Activated T-helper 9 cell treated with anti-CD3 and anti-CD28 coated beads, Interleukin-2, amount 50 U/mL, for 16 hours (primary cell): ENCODE results near the gene R3HDM2.
"Not testable (repeated sequence)": the region's sequence is repeated elsewhere in the genome, so short reads cannot be mapped to it uniquely, and the experiment has no call there.

Experiments used
- DNase-seq: peaks from one replicate; pipeline ENCODE4 v3.0.0-alpha.2; 2020; ENCODE audit warnings: low read depth

R3HDM2 gene

DNA sequence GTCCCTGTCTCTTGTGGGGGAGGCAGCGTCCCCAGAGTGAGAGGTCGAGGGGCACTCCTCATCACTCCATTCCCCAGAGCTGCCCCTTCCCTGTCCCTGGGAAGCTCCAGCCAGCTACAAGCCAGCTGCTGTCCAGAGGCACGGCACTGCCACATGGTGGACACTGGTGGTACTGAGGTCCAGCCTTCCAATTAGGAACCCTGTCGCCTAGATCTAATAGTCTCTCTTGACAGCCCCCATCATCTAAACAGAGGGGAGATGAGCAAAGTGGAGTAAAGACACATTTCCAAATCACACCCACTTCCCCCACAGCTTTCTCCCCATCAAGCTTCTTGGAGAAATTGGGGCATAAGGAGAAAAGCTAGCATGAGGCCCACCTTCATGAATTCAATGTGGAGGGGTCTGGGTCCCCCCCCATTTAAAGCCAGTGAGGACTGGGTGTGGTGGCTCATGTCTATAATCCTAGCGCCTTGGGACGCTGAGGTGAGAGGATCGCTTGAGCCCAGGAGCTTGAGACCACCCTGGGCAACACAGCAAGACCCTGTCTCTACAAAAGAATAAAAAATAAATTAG lies 22.2 kb upstream of the R3HDM2 start:
- no peak for DNase-seq

DNA sequence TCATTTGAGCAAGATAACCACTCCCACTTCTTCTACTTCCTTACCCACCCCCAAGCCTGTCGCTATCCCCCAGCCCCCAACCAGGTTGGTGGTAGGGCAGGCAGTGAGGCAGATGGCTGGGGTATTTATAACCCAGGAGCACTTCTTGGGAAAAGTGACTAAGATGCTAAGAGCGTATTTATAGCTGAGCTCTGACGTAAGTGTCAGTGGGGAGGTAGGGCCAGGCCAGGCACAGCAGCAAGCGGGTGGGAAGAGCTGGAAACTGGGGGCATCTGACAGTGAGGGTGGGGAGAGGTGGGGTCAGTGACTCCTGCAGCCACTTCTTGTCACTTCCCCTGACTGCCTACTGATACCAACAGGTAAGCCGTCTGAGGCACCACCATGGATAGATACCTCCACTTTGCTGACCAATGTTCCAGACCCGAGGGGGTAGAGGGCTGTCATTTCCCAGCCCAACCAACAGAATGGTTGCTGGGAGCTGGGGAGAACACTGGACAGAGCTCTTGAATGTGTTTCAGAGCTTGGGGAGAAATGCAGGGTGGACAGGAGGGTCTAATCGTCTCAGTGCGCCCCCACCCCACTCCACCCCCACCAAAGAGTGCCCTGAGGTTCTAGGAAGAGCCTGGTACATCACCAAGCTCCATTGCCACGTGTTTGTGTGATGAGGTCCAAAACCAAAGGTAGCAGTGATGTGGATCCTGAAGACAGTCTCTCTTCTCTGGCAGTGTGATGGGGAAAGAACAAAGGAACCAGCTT lies 21.5 kb upstream of the R3HDM2 start:
- no peak for DNase-seq

DNA sequence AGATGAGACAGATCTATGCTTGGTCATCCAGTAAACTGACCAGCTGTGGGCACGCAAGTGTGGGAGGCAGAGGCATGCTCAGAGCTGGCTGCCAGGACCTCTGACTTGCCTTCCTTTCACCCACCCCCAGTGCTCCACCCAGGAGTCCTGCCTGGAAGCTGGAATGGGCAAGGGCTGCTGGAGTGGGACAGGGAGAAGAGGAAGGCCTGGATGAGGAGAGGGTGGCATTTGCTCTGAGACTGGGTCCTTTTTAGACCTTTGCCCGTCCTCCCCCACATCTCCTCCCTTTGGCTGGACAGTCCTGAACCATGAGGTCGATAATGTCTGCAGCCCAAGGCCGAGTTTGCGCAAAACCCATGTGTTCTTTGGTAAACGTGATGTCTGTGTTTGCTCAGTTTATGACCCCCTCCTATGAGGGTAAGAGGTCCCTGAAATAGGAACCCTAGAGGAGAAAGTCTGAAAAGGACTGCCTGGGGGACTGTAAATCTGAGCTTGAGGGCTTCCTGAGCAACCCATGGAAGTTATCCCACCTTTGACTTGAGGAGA lies 20.5 kb upstream of the R3HDM2 start:
- DNase-seq, result no peak

- no peak for DNase-seq
These were observed 19.2 kb upstream of the R3HDM2 start for GRCh38 chr12:57450057-57450456.

DNA sequence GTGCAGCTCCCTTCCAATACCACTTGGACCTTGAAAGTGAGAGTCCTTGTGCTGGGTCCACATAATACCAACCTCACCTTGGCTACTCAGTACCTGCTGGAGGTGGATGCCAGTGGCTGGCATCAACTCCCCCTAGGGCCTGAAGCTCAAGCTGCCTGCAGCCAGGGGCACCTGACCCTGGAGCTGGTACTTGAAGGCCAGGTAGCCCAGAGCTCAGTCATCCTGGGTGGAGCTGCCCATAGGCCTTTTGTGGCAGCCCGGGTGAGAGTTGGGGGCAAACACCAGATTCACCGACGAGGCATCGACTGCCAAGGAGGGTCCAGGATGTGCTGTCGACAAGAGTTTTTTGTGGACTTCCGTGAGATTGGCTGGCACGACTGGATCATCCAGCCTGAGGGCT lies 18.5 kb upstream of the R3HDM2 start:
- DNase-seq, result no peak

GRCh38 chr12:57448669-57449068 lies 17.8 kb upstream of the R3HDM2 start:
- DNase-seq, result no peak

DNA sequence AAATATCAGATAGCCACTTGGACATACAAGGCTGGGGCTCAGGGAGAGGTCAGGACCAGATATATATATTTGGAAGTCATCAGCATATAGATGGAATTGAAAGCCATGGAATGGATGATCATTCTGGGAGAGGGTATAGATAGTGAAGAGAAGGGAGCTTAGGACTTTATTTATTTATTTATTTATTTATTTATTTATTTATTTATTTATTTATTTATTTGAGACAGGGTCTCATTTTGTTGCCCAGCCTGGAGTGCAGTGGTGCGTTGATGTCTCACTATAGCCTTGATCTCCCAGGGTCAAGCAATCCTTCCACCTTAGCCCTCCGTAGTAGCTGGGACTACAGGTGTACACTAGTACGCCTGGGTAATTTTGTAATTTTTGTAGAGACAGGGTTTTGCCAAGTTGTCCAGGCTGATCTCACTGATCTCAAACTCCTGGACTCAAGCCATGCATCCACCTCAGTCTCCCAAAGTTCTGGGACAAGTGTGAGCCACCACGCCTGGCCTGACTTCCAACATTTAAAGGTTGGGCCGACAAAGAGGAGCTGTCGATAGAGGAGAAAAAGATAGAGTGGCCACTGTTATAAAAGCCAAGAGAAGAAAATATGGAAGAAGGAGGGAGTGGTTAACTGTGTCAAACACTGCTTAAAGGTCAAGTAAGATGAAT lies 15.6 kb upstream of the R3HDM2 start:
- DNase-seq, result no peak

DNA sequence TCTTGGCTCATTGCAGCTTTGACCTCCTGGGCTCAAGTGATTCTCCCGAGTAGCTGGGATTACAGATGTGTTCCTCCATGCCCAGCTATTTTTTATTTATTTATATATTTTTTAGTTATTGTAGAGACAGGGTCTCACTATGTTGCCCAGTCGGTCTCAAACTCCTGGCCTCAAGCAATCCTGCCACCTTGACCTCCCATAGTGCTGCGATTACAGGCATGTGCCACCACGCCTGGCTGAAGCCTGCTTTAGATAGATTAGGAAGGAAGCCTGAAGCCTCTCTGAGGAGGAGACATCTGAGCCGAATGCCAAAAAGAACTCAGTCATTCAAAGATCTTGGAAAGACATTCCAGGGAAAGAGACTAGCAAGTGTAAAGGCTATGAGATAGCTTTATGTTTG lies 13.9 kb upstream of the R3HDM2 start:
- DNase-seq, result no peak

GRCh38 chr12:57444337-57444736 lies 13.5 kb upstream of the R3HDM2 start:
- DNase-seq, result not testable (repeated sequence)

GRCh38 chr12:57441846-57442427 lies 11.1 kb upstream of the R3HDM2 start:
- DNase-seq, result no peak

DNA sequence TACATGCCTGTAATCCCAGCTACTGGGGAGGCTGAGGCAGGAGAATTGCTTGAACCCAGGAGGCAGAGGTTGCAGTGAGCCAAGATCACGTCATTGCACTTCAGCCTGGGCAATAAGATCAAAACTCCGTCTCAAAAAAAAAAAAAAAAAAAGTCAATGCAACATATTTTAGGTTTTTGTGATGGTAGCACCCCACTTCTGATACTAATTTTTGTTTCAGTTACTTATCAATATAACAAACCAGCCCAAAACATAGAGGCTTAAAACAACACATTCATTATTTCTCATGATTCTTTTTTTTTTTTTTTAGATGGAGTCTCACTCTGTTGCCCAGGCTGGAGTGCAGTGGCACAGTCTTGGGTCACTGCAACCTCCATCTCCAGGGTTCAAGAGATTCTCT lies 10.6 kb upstream of the R3HDM2 start:
- not testable (repeated sequence) for DNase-seq

DNA sequence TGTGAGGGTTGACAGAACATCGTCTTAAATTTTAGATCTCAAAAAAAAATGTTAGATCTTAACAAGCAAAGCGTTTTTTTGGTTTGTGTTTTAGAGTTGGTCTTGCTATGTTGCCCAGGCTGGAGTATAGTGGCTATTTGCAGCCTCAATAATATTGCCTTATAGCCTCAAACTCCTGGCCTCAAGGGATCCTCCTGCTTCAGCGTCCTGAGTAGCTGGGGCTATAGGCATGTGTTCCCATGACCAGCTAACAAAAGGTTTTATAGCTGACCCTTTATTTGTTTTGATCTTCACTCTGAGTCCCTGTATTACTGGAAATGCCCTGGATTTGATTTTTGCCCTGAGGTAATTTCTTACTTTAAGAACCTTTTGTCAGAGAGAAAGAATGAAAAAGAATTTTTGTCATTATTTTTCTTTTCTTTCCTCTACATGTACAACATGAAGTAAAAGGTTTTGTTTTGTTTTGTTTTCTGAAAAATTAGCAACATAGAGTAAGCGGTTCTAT lies 9.0 kb upstream of the R3HDM2 start:
- no peak for DNase-seq

- DNase-seq, result no peak
These were observed 7.6 kb upstream of the R3HDM2 start for GRCh38 chr12:57438400-57438799.

DNA sequence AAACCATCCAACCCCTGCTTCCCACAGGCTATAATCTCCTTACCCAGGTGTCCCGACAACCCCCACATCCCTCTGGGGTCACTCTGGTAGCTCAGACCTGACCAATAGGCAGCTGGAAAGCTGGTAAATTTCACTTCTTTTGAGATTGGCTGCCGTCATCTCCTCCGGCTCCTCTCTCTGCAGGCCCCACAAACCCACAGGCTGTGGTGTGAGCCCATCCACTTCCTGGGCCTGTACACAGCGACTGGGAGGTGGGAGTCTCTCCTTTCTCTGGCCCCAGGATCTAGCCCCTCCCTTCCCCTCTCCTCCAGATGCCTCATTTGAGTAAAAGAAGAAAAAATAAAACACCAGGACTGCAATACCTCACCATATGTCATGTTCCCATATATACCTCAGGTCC lies 4.5 kb upstream of the R3HDM2 start:
- no peak for DNase-seq

DNA sequence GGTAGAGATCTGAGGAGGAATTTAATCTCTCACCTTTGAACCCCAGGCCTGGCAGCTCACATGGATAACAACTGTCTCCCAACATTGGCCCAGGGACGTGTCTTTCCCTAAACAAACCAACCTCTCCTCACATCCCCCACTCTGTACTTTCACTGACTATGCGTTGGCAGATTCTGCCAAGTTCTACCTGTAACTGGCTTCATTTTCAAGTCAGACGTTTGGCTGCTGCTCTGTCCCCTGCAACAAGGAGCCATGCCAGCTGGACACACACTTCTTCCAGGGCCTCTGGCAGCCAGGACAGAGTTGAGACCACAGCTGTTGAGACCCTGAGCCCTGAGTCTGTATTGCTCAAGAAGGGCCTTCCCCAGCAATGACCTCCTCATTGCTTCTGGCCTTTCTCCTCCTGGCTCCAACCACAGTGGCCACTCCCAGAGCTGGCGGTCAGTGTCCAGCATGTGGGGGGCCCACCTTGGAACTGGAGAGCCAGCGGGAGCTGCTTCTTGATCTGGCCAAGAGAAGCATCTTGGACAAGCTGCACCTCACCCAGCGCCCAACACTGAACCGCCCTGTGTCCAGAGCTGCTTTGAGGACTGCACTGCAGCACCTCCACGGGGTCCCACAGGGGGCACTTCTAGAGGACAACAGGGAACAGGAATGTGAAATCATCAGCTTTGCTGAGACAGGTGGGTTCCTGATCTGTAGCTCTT lies 3.8 kb upstream of the R3HDM2 start, which contains the start of gene INHBC:
Gene INHBC, plus strand, starts transcription at position 268 of the 707 bp plus-strand sequence. Its CDS starts 103 bp downstream, at position 371.
- no peak for DNase-seq

DNA sequence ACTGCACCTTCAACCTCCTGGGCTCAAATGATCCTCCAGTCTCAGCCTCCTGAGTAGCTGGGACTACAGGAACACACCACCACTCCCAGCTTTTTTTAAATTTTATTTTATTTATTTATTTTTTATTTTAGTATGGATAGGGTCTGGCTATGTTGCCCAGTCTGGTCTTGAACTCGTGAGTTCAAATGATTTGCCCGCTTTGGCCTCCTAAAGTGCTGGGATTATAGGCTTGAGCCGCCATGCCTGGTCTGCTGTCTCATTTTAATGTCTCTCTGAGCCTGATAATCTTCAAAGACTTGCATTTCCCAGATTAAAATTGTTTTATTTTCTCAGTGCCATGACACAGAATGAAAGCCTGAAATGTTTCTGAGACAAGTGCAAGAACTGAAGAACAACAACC lies 2.5 kb upstream of the R3HDM2 start:
- DNase-seq, result no peak

GRCh38 chr12:57431654-57432188 lies 878 bp upstream of the R3HDM2 start:
- DNase-seq, result no peak

DNA sequence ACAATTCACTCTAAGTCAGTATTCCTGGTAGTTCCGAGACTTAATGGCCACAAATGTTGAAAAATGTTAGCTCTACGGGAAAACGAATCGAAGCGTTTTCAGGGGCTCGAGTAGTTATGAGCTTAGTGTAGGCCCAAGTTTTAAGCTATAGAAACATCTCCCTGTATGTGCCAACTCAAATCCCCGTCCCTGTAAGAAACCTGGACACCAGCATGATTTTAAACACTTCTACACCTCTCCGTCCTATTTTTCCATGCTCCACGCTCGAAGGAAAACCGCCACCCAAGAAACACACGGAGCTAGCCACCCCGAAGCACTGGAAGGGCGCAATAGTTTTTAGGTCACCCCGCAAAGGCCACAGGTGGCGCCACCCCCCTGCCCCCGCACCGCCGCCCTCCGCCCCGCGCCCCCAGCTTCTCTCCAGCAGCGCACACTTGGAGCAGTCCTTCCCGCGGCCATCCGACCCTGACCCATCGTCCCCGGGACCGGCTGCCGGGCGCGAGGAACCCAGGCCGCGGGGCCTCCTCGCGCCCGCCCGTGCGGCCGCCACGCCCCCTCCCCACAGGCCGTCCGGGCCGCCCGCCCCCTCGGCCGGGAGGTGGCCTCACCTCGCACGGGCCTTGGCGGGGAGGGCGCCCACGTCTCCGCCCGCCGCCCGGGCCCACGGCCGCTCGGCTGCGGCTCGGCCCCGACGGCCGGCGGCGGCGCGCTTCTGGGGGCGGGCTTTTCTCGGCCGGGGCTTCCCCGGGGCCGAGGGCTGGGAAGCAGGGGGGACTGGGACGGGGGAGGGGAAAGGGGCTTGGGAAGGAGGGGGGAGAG lies 522 bp downstream of the R3HDM2 start:
- no peak for DNase-seq

GRCh38 chr12:57429473-57430111 lies 1.3 kb downstream of the R3HDM2 start:
- DNase-seq, result no peak

GRCh38 chr12:57428965-57429364 lies 1.9 kb downstream of the R3HDM2 start:
- DNase-seq, result no peak
